Spleen (tissue), 11 donors: Measurements from ENCODE around the gene CYP4B1. TPM values are rescaled to one million over a fixed set of nuclear protein-coding genes. Genes with fewer than 3 reads are reported as not detected.

Experiments used
- DNase-seq: peaks from one replicate; pipeline ENCODE4 v3.0.0-alpha.2; 2020
- H3K27ac ChIP-seq, 8 donors: fragments of 200-600 bp; sonication (generic) in 7 of 8; 1 replicate in 4 of 8; 2 replicates in 4 of 8; pipeline versions ENCODE4 v1.5.0 to v1.8.0; 2016 to 2021; ENCODE audit warnings: inconsistent platforms in 4 of 8, mild to moderate bottlenecking in 4 of 8, moderate library complexity in 1 of 8
- H3K27me3 ChIP-seq, 7 donors: fragments of 200-600 bp; sonication (generic) in 6 of 7; replicated peaks in 1 of 7; 1 replicate in 4 of 7; 2 replicates in 3 of 7; pipeline versions ENCODE4 v1.5.0 to v1.8.0; 2016 to 2021; ENCODE audit warnings: inconsistent platforms in 3 of 7, mild to moderate bottlenecking in 1 of 7
- H3K36me3 ChIP-seq, 6 donors: fragments of 200-600 bp; sonication (generic) in 5 of 6; 1 replicate in 4 of 6; 2 replicates in 2 of 6; pipeline versions ENCODE4 v1.5.0 to v1.8.0; 2016 to 2021; ENCODE audit warnings: inconsistent platforms in 2 of 6
- H3K4me1 ChIP-seq, 6 donors: fragments of 200-600 bp; sonication (generic) in 5 of 6; 1 replicate in 3 of 6; 2 replicates in 3 of 6; pipeline versions ENCODE4 v1.5.0 to v1.8.0; 2016 to 2021; ENCODE audit warnings: inconsistent platforms in 3 of 6
- H3K4me3 ChIP-seq, 8 donors: fragments of 200-600 bp; sonication (generic) in 7 of 8; 1 replicate in 4 of 8; 2 replicates in 4 of 8; pipeline versions ENCODE4 v1.5.0 to v1.8.0; 2016 to 2021; ENCODE audit warnings: inconsistent platforms in 4 of 8, mild to moderate bottlenecking in 4 of 8, moderate library complexity in 2 of 8
- H3K9me3 ChIP-seq, 8 donors: fragments of 200-600 bp; sonication (generic) in 7 of 8; 1 replicate in 4 of 8; 2 replicates in 4 of 8; pipeline versions ENCODE4 v1.5.0 to v1.8.0; 2016 to 2021; ENCODE audit warnings: inconsistent platforms in 4 of 8
- CTCF ChIP-seq, 11 experiments: fragments of 200-600 bp in 7 of 11; fragments of 450-650 bp in 4 of 11; sonication (generic) in 4 of 11; IDR thresholded peaks in 8 of 11; conservative IDR thresholded peaks in 3 of 11; 1 replicate in 7 of 11; 2 replicates in 4 of 11; pipeline versions ENCODE4 v1.4.0 to v1.8.0; 2016 to 2021; ENCODE audit warnings: antibody characterized with exemption in 11 of 11, inconsistent platforms in 4 of 11, mild to moderate bottlenecking in 1 of 11
- POLR2A ChIP-seq, 3 donors: fragments of 450-650 bp; IDR thresholded peaks; one replicate each; pipeline ENCODE4 v1.5.1; 2017; ENCODE audit warnings: antibody characterized with exemption in 3 of 3, mild to moderate bottlenecking in 1 of 3
- POLR2AphosphoS5 ChIP-seq, 3 donors: sonication (generic); formaldehyde crosslinking; IDR thresholded peaks; one replicate each; pipeline ENCODE4 v1.5.1; 2017; ENCODE audit warnings: antibody characterized with exemption in 3 of 3
- WGBS, 5 donors: extraction: QIAGEN DNeasy Blood & Tissue Kit in 3 of 5; methylation state at CpG; one replicate each; pipeline versions ENCODE4 v1.1.5 to v1.1.7; 2013 to 2018; 5-methylcytosine and 5-hydroxymethylcytosine counted together
- intact Hi-C: fragments of 100-400 bp; cut with DNase I; formaldehyde crosslinking; loops from one replicate; pipeline ENCODE4 v1.15.0; 2023; ENCODE audit warnings: low total_unique reads
- polyA plus RNA-seq, 3 donors: library from polyadenylated mRNA; stranded (reverse); fragments of 200-250 nt; gene quantifications; one replicate each; pipeline ENCODE4 v1.2.1, GENCODE V29; 2013
- total RNA-seq, 7 donors: library from RNA; depleted of rRNA in 3 of 7; stranded (reverse); fragments of >200 nt in 3 of 7; fragmentation: NEBNext Ultra II Directional in 4 of 7; extraction: Animal tissue kit (Norgen Biotek cat#: 25700) in 4 of 7; gene quantifications; one replicate each; pipeline versions ENCODE4 v1.1.0 to v1.2.1, GENCODE V29; 2016 to 2021
- donor health status: healthy with polysubstance abuse.
- donor health status: DM: no; HTN: no; CAD: no; lungs with moderate emphysema.
- donor health status: DM: no; HTN: no; CAD: no.
- donor health status: Bipolar disorder and iron deficiency.
- donor health status: healthy.
- donor health status: DM: no; HTN: no; CAD: no.
- donor health status: DM: yes; HTN: yes; CAD: no.

CYP4B1 gene
- total and polyA plus RNA-seq, 10 donors: 0.32 to 3.5 (median 1.0) TPM; not detected in 3

GRCh38 chr1:46761740-46762139, 37.1 kb upstream of the CYP4B1 start:
- intact Hi-C loops: no loop called here
- TF ChIP-seq POLR2A (IDR thresholded peaks at IDR 0.05): no peak
- TF ChIP-seq POLR2AphosphoS5 (IDR thresholded peaks at IDR 0.05): no peak
- TF ChIP-seq CTCF (IDR thresholded peaks at IDR 0.05 in 8 of 11, conservative IDR thresholded peaks at IDR 0.05 in 3 of 11): no peak
- DNase-seq: no peak
- Histone ChIP-seq H3K27ac (no peak overlapping the region), H3K9me3 (peaks cover 0 to 8% (median 0%) of the 10 kb centered on the region in 8 donors), H3K27me3 (peaks cover 0 to 48% (median 0%) of the 10 kb centered on the region in 7 donors), H3K4me1 (no peaks in the 10 kb centered on the region), H3K36me3 (no peaks in the 10 kb centered on the region), H3K4me3 (no peak overlapping the region)

- 63 to 88% (median 78%) methylated on average over 2 of the region's 2 CpGs for WGBS, 5 donors
- H3K4me1 ChIP-seq: no peaks in the 10 kb centered on the region
Observed at GRCh38 chr1:46764402-46764801, 34.4 kb upstream of the CYP4B1 start.

DNA sequence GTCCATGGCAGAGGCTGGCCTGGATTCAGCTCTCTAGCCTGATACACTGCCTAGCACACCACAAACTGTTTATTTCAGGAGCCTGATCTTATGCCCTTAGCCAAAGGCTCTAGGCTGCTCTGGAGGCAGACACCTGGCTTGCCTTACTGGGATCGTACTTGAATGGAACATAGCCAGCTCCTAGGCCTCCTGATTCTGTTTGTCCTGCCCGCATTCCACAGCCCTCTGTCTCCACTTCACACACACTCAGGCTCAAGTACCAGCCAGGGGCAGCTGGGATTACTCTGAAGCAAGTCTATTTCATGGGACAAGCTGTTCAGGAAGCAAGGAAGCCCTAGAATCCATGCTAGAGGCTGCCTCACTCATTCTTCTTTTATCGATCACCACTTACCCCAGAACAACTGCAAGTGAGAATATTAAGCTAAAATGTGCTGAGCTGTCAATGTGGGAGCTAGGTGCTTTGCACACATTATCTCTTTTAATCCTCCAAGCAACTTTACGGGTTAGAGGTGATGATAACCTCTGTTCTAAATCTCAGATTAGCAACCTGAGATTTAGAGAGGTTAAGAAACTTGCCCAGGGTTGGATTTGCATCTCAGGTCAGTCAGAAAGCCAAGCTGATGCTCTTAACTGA, 31.1 kb upstream of the CYP4B1 start:
- H3K27me3 ChIP-seq: peaks cover 0 to 45% (median 0%) of the 10 kb centered on the region in 7 donors
- no peak overlapping the region for H3K27ac ChIP-seq
- peaks cover 0 to 47% (median 39%) of the 10 kb centered on the region in 8 donors for H3K9me3 ChIP-seq
- H3K4me3 ChIP-seq: no peak overlapping the region
- DNase-seq: no peak
- intact Hi-C loops: no loop called here
- no peaks in the 10 kb centered on the region for H3K4me1 ChIP-seq
- no peaks in the 10 kb centered on the region for H3K36me3 ChIP-seq
- no peak for TF ChIP-seq POLR2AphosphoS5 (IDR thresholded peaks at IDR 0.05)
- TF ChIP-seq POLR2A (IDR thresholded peaks at IDR 0.05): no peak
- TF ChIP-seq CTCF (IDR thresholded peaks at IDR 0.05 in 8 of 11, conservative IDR thresholded peaks at IDR 0.05 in 3 of 11): no peak
- WGBS, 5 donors: 70 to 82% (median 76%) methylated on average over 4 of the region's 4 CpGs

More at GRCh38 chr1:46764402-46764801, 34.4 kb upstream of the CYP4B1 start:
- Histone ChIP-seq H3K9me3 (peaks cover 0 to 16% (median 6%) of the 10 kb centered on the region in 8 donors), H3K27me3 (peaks cover 0 to 60% (median 0%) of the 10 kb centered on the region in 7 donors), H3K27ac (no peak overlapping the region), H3K4me3 (no peak overlapping the region), H3K36me3 (no peaks in the 10 kb centered on the region)
- intact Hi-C loops: no loop called here
- TF ChIP-seq POLR2A (IDR thresholded peaks at IDR 0.05) (no peak), CTCF (IDR thresholded peaks at IDR 0.05 in 8 of 11, conservative IDR thresholded peaks at IDR 0.05 in 3 of 11) (no peak), POLR2AphosphoS5 (IDR thresholded peaks at IDR 0.05) (no peak)
- no peak for DNase-seq

DNA sequence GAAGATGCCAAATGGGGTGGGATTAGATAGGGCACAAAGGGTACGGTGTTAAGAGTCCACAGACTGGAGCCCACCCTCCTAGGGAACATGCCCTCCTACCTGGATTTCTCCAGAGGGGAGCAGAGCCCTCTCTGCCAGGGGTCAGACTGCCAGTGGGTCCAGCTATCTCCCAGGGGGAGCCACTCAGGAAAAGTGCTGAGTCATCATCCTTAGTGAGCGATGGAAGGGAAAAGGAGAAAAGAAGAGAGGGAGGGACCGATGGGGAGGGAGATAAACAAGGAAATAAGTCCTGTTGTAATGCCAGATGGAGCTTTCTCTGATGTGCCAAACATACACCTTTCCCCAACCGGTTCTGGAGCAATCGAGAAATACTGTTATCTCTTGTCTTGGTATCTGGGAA, 30.4 kb upstream of the CYP4B1 start:
- WGBS, 5 donors: 82 to 93% (median 91%) methylated on average over 5 of the region's 5 CpGs
- Histone ChIP-seq H3K9me3 (peaks cover 0 to 54% (median 44%) of the 10 kb centered on the region in 8 donors), H3K27ac (no peak overlapping the region), H3K4me3 (no peak overlapping the region), H3K36me3 (no peaks in the 10 kb centered on the region), H3K4me1 (no peaks in the 10 kb centered on the region), H3K27me3 (peaks cover 0 to 45% (median 0%) of the 10 kb centered on the region in 7 donors)
- DNase-seq: no peak
- no peak for TF ChIP-seq CTCF (IDR thresholded peaks at IDR 0.05 in 8 of 11, conservative IDR thresholded peaks at IDR 0.05 in 3 of 11)
- no peak for TF ChIP-seq POLR2AphosphoS5 (IDR thresholded peaks at IDR 0.05)
- no peak for TF ChIP-seq POLR2A (IDR thresholded peaks at IDR 0.05)
- intact Hi-C loops: no loop called here
